ENCODE data around the gene DDIAS. TPM values are rescaled to one million over a fixed set of nuclear protein-coding genes. Genes with fewer than 3 reads are reported as not detected.

The DDIAS gene
- total and polyA plus RNA-seq, 2 donors (not counting 3 experiments of a cell fraction or from before 2014, with no cell fraction given) = 4.5 to 9.2 TPM

DNA sequence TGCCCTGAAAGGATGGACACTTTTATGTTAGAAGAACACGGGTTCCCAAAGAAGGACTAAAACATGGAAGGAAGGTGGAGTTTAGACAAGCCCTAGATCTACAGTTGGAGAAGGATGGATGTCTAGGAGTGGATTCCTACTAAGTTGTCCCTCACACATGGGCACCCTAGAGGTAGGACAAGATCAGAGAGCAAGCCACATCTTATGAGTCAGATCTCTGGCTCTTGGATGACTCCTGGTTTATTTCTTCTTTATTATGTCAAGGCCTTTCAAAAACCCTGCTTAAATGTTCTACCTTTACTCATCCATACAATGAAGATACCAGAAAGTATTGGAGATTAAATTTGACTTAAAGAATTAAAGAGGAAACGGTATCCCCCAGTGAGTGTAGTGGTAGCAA lies 35.7 kb upstream of the DDIAS start:
- TF ChIP-seq JUN (IDR thresholded peaks at IDR 0.05; ENCODE audit: borderline replicate concordance, insufficient read depth, insufficient read length, low read depth) (no peak), MYC (IDR thresholded peaks at IDR 0.05; ENCODE audit: low read depth, low read length) (no peak), POLR2AphosphoS5 (IDR thresholded peaks at IDR 0.05; ENCODE audit: insufficient read depth, low read depth, low read length) (no peak), FOS (IDR thresholded peaks at IDR 0.05; ENCODE audit: borderline replicate concordance, insufficient read depth, low read length) (no peak), POLR2A (IDR thresholded peaks at IDR 0.05; ENCODE audit: low read depth, low read length) (no peak), GATA2 (IDR thresholded peaks at IDR 0.05; ENCODE audit: insufficient read depth, insufficient read length, low read depth, low read length) (no peak), EZH2 (IDR thresholded peaks at IDR 0.05; ENCODE audit: borderline replicate concordance, low read depth, low read length, severe bottlenecking) (no peak)
- TF ChIP-seq, protein P1, sequence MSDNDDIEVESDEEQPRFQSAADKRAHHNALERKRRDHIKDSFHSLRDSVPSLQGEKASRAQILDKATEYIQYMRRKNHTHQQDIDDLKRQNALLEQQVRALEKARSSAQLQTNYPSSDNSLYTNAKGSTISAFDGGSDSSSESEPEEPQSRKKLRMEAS (IDR thresholded peaks at IDR 0.05; ENCODE audit: insufficient read depth, insufficient read length) = no peak
- TF ChIP-seq, protein P2, sequence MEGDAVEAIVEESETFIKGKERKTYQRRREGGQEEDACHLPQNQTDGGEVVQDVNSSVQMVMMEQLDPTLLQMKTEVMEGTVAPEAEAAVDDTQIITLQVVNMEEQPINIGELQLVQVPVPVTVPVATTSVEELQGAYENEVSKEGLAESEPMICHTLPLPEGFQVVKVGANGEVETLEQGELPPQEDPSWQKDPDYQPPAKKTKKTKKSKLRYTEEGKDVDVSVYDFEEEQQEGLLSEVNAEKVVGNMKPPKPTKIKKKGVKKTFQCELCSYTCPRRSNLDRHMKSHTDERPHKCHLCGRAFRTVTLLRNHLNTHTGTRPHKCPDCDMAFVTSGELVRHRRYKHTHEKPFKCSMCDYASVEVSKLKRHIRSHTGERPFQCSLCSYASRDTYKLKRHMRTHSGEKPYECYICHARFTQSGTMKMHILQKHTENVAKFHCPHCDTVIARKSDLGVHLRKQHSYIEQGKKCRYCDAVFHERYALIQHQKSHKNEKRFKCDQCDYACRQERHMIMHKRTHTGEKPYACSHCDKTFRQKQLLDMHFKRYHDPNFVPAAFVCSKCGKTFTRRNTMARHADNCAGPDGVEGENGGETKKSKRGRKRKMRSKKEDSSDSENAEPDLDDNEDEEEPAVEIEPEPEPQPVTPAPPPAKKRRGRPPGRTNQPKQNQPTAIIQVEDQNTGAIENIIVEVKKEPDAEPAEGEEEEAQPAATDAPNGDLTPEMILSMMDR (IDR thresholded peaks at IDR 0.05; ENCODE audit: extremely low read depth in 1 of 2, insufficient read depth in 1 of 2, low read depth in 1 of 2, low read length in 2 of 2) = no peak
- dilution Hi-C loops (cut with MboI; ENCODE audit: extremely low pct_ligation_motif_present, low sequenced_read_pairs) = no loop called here
- POLR2A ChIA-PET = no interaction called here

More for the DNA sequence above, 35.7 kb upstream of the DDIAS start:
- H3K9me1 ChIP-seq (replicated peaks; ENCODE audit: control insufficient read depth, extremely low read depth, insufficient read depth, low read length) = no peaks in the 10 kb centered on the region
- no TSS peak for BruUV-seq (replicated peaks)
- no peak overlapping the region for H3K4me2 ChIP-seq (ENCODE audit: insufficient read depth, low read length)
- no peak for DNase-seq (ENCODE audit: low read depth, low spot score)
- no peak overlapping the region for H2AFZ ChIP-seq (ENCODE audit: low read depth, low read length)
- no peaks in the 10 kb centered on the region for H4K20me1 ChIP-seq (replicated peaks; ENCODE audit: control insufficient read depth, extremely low read depth, insufficient read depth, low read length)
- H3K36me3 ChIP-seq (ENCODE audit: control insufficient read depth in 2 of 2, extremely low read depth in 1 of 2, insufficient read depth in 2 of 2, low read length in 2 of 2) = no peaks in the 10 kb centered on the region
- H3K27me3 ChIP-seq (ENCODE audit: control insufficient read depth in 2 of 2, insufficient read depth in 2 of 2, low read length in 2 of 2) = no peaks in the 10 kb centered on the region
- no peaks in the 10 kb centered on the region for H3K9me3 ChIP-seq (replicated peaks; ENCODE audit: control insufficient read depth, insufficient read depth, low read length)
- intact Hi-C loops (cut with micrococcal nuclease) = loop anchor here (2.0 to 5.0 kb wide), 3 partner anchors 206 to 951 kb away; partner anchors contain the start of genes PCF11 and RAB30
- peaks cover 12% of the 10 kb centered on the region for H3K4me1 ChIP-seq (ENCODE audit: control insufficient read depth, extremely low read depth, insufficient read depth, low read length)
- CTCF ChIA-PET = interaction anchor here (1.8 to 5.9 kb wide), 4 partner anchors 33 to 148 kb away, joined by 4 to 191 read pairs (median 40); partner anchors contain the start of genes DDIAS and PRCP
- no peak for FAIRE-seq
- H3K4me3 ChIP-seq (replicated peaks in 1 of 3; ENCODE audit: insufficient read depth in 1 of 3, low read depth in 1 of 3, low read length in 3 of 3) = no peak overlapping the region
- H3K27ac ChIP-seq (ENCODE audit: insufficient read depth, low read depth, low read length) = no peak overlapping the region
- no peaks in the 10 kb centered on the region for H3K79me2 ChIP-seq (ENCODE audit: control insufficient read depth, insufficient read depth, low read length)
- no peak overlapping the region for H3K9ac ChIP-seq (replicated peaks; ENCODE audit: extremely low read depth, insufficient read depth, low read length)
